GM21390 (cell line): ENCODE results near the gene MT1X.

ENCODE experiments used
- ATAC-seq: cut with Tn5 transposase; IDR thresholded peaks from one replicate; pipeline ENCODE4 v1.9.1; 2021; ENCODE audit not compliant: unreplicated experiment

The MT1X gene

DNA sequence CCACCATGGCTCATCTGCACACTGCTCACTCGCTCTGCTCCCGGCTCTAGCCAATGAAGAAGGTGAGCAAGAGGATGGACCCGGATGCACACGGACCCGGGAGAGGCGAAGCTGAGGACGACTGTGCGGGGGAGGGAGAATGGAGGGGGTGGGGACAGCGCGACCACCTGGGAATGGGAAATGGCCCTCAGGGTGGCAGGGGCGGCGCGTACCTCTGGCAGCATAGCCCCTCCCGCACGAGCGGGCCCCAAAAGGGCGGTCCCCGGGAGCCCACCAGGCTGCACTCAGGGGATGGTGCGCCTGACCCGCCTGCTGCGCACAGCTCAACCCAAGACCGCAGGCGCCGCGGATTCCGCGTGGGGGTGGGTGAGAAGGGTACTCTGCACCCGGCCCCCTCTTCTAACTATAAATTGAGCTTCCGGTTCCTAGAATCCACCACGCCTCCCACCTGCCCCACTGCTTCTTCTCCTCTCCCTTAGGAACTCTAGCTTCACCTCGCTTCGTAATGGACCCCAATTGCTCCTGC, 6.5 kb upstream of the MT1X start:
- no peak for ATAC-seq

DNA sequence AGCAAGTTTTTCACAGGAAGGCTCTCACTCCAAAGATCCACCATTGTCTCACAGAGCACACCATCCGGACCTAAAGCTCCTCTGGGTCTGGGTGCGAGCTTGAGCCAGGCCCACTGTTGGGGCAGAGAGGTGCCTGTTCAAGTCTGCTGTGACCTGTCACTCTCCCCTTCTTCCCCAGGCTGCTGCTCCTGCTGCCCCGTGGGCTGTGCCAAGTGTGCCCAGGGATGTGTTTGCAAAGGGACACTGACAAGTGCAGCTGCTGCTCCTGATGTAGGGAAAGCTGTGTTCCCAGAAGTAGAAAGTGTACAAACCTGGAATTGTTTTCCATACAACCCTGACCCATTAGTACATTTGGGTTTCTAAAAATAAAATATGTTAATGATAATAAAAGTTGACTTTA, 4.8 kb upstream of the MT1X start:
- no peak for ATAC-seq

DNA sequence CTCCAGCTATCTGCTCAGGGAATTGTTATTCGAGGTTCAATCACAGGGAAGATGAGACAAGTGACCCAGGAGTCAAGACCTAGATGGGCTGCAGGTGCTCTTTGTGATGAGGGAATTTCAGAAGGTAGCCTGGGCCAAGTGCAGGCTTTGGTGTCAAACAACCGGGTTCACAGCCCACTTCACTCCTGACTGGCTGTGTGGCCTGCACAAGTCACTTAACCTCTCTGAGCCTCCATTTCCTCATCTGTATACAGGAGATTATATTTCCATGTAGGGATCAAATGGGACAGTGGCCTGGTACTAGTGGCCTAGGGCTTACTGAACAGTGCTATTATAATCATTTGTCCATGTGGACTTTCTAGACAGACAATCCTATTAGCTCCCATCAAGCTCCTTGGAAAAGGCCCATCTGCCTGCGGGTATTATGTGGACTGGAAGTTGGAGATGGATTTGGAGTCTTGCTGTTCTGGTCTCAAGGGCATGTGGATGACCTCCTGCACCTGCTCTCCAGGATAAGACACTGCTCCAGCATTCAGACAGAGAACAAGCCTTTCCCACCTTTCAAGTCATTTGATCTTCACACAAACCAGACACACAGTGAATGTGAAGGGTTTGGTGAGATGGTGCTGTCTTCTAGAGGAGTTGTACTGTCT, 3.1 kb upstream of the MT1X start:
- ATAC-seq, result no peak

DNA sequence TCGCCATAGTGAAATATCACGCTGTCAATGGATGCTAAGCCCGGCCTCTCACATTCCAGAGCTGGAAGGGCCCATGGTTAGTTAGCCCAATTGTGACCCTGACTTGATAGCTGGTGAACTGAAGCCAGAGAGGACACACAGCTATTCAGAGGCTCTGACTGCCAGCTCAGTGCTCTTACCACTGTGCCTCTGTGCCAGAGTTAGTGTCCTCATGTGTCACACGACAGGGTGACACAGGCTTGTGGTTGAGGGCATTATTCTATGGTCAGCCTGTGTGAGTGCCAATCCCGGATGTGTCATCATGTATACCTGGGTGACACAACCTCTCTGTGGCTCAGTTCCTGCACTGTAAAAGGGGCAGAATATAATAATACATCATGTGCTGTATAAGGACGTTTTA, 2.5 kb upstream of the MT1X start:
- ATAC-seq, result no peak

- no peak for ATAC-seq
Observed at GRCh38 chr16:56682703-56683397, 580 bp downstream of the MT1X start.

DNA sequence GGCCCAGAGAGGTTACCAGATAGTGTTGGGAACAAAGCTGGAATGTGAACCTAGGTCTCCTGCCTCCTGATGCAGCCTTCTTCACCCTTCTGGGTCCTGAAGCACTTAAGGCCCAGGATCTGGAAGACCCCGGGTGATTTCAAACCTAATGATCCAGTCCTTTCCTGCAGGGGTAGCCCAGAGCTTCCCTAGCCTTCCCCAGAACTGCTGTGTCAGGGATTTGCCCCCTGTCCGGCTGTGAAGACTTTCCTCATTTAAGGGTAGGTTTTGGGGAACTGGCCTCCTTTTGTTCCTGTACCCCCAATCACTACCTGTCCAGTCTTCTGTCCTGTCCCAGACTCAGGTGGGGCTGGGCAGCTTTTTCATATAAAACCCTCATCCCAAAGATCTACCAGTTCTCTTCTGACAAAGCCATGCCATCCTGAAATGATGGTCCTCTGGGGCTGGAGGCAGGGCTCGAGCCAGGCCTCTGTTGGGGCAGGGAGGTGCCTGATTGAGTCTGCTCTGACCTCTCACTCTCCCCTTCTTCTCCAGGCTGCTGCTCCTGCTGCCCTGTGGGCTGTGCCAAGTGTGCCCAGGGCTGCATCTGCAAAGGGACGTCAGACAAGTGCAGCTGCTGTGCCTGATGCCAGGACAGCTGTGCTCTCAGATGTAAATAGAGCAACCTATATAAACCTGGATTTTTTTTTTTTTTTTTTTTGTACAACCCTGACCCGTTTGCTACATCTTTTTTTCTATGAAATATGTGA, 1.3 kb downstream of the MT1X start:
- ATAC-seq, result no peak

- ATAC-seq, result no peak
Observed at GRCh38 chr16:56684256-56684925, 2.1 kb downstream of the MT1X start.

- no peak for ATAC-seq
Observed at GRCh38 chr16:56684926-56685590, 2.8 kb downstream of the MT1X start.

DNA sequence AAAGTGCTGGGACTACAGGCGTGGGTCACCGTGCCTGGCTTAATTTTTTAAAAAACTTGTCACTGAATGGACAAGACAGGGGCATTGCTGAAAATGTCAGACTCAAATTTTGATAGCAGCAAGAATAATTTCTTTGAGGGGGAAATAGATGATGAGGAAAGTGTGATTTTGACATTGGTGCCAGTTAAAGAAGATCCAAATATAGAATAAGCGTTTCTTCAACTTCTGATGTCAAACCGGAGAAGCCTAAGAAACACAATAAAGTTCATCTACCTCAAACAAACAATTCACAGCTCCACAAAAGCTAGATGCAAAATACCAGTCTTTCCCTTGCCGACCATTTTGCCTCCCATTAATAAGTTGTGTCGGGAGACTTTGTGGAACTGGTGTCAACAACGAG, 4.5 kb downstream of the MT1X start:
- ATAC-seq, result no peak

GRCh38 chr16:56688762-56689161, 6.5 kb downstream of the MT1X start:
- ATAC-seq, result no peak

DNA sequence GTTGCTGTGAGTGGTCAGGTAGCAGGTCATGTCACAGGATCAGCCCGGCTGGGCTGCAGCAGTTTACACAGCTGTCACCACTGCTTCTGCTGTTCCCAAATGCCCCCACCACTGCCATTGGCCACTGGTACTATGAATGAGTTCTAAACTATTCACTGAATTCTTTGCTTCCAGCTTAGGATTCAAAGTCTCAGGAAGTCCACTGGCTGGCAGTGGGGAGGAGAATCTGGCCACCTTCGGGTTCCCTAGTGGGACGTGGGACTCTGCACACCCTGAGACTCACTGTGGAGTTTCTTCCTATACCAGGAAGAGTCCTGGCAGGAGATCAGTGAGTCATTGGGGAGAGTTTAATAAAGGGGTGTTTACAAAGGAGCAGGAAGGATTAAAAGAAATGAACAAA, 6.9 kb downstream of the MT1X start:
- no peak for ATAC-seq

GRCh38 chr16:56690420-56691122, 8.3 kb downstream of the MT1X start:
- no peak for ATAC-seq

GRCh38 chr16:56691885-56692284, 9.6 kb downstream of the MT1X start:
- no peak for ATAC-seq

DNA sequence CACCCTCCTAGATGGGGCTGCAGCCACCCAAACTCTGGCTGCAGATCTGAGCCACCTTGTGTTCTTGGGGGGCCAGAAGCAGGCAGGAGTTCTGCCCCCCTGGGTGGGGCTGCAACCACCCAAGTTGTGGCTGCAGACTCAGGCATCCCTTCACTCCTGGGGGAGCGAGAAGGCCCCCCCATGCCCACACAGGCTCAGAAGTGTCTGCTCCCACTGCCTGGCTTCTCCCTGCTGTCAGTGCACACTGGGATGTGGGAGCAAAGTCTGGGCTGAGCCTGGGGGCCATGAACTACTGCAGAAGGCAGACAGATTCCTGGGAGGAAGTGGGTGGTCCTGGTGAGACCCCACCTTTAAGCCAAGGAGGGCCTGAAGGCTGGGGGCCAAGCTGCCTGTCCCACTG, 13.0 kb downstream of the MT1X start:
- no peak for ATAC-seq

DNA sequence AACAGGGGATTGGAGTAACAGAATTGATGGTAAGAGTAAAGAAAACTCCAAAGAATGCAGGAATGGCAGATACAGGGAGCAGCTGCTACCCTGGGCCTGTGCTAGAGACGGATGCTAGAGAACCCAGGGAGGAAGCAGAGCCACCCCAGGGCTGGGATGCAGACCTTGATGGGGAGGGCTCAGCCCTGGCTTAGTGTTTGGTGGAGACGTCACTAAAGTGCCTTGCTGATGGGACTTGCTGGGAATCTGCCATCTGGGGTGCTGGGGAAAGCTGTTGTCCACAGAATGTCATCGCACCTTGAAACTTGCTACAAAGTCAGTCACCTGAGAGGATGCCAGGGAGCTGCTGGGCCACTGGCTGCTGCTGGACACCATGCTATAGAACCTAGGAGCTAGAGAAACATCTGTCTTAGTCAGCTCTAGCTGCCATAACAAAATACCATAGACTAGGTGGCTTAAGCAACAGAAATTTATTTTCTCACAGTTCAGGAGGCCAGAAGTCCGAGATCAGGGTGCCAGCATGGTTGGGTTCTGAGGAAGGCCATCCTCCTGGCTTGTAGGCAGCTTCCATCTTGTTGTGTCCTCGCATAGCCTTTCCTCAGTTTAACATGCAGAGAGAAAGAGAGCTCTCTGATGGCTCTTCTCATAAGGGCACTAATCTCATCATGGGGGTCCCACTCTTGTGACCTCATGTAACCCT, 15.3 kb downstream of the MT1X start:
- no peak for ATAC-seq

DNA sequence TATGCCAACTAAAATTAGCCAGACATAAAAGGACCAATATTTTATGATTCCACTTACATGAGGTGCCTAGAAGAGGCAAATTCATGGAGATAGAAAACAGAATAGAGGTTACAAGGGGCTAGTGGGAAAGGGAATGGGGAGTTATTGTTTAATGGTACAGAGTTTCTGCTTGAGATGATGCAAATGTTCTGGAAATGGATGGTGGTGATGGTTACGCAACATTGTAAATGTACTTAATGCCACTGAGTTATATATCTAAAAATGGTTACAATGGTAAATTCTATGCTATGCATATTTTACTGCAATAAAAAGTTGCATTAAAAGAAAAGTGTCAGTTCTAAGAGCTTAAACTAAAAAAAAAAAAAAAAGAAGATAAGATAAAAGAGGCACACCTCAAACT, 17.9 kb downstream of the MT1X start:
- ATAC-seq, result no peak

GRCh38 chr16:56700631-56701030, 18.4 kb downstream of the MT1X start:
- no peak for ATAC-seq

- no peak for ATAC-seq
Observed at GRCh38 chr16:56701534-56701933, 19.3 kb downstream of the MT1X start.

GRCh38 chr16:56702836-56703235, 20.6 kb downstream of the MT1X start:
- ATAC-seq, result no peak
